Measurements from ENCODE around the gene ACTR6. TPM values are rescaled to one million over a fixed set of nuclear protein-coding genes. Genes with fewer than 3 reads are reported as not detected.

Gene ACTR6
- total RNA-seq, 1 experiment from 2014 or later = 34.9 TPM

- DNase-seq = no peak
Measured at GRCh38 chr12:100179252-100179651, 21.4 kb upstream of the ACTR6 start.

More at GRCh38 chr12:100179252-100179651, 21.4 kb upstream of the ACTR6 start:
- Histone ChIP-seq H2BK12ac (ENCODE audit: insufficient read length, low read depth, low read length) (no peak overlapping the region), H3K79me1 (ENCODE audit: insufficient read depth, low read depth, low read length, poor library complexity, severe bottlenecking) (no peaks in the 10 kb centered on the region), H2AFZ (ENCODE audit: low read length) (no peak overlapping the region), H3T11ph (ENCODE audit: low read length) (no peak overlapping the region), H4K20me1 (ENCODE audit: control insufficient read depth, insufficient read depth, insufficient read length) (no peaks in the 10 kb centered on the region), H3K23ac (ENCODE audit: insufficient read length, low read depth, low read length) (no peak overlapping the region), H3K79me2 (ENCODE audit: insufficient read depth, low read length) (no peaks in the 10 kb centered on the region), H3K9ac (ENCODE audit: extremely low read depth, insufficient read length, low read length) (no peak overlapping the region), H3K18ac (ENCODE audit: insufficient read length, low read depth, low read length) (no peak overlapping the region), H3K4me1 (ENCODE audit: insufficient read depth, low read length) (no peaks in the 10 kb centered on the region; the same call in 1 of the 2 replicates), H2AK5ac (ENCODE audit: insufficient read length, low read length) (no peak overlapping the region), H2BK5ac (ENCODE audit: insufficient read length, low read length) (no peak overlapping the region), H4K8ac (replicated peaks; ENCODE audit: insufficient read length, low read depth, low read length) (no peak overlapping the region), H2BK120ac (ENCODE audit: low read depth, low read length, poor library complexity, severe bottlenecking) (no peak overlapping the region), H3K27me3 (ENCODE audit: insufficient read depth, low read length) (no peaks in the 10 kb centered on the region), H3K14ac (ENCODE audit: insufficient read depth, low read length) (no peak overlapping the region), H2BK20ac (ENCODE audit: low read depth, low read length, poor library complexity, severe bottlenecking) (no peak overlapping the region), H3K56ac (ENCODE audit: insufficient read length, low read depth, low read length) (no peak overlapping the region), H4K91ac (ENCODE audit: insufficient read length, low read depth, low read length) (no peak overlapping the region), H3K23me2 (ENCODE audit: insufficient read length, low read depth, low read length, poor library complexity, severe bottlenecking) (no peaks in the 10 kb centered on the region), H4K5ac (ENCODE audit: insufficient read length, low read depth, low read length) (no peak overlapping the region), H2BK15ac (ENCODE audit: low read depth, low read length) (no peak overlapping the region), H3K9me3 (ENCODE audit: control insufficient read depth, low read depth, low read length) (no peaks in the 10 kb centered on the region), H3K27ac (ENCODE audit: insufficient read length, low read depth, low read length) (no peak overlapping the region), H3K4ac (ENCODE audit: low read depth, low read length) (no peak overlapping the region), H3K4me2 (ENCODE audit: insufficient read depth, insufficient read length, low read length) (no peak overlapping the region)
- no peaks in the 10 kb centered on the region for H3K9me3 Mint-ChIP-seq
- no peaks in the 10 kb centered on the region for H3K27me3 Mint-ChIP-seq (ENCODE audit: low read depth)
- H3K4me1 Mint-ChIP-seq = peaks cover 7 to 9% of the 10 kb centered on the region in 2 experiments
- no peak overlapping the region for H3K4me3 Mint-ChIP-seq
- H3K27ac Mint-ChIP-seq = no peak overlapping the region
- no CpG with 5 or more reads among the region's 2 CpGs for WGBS (ENCODE audit: extremely low coverage, insufficient read length, low lambda C conversion rate)
- TF ChIP-seq, protein P1, sequence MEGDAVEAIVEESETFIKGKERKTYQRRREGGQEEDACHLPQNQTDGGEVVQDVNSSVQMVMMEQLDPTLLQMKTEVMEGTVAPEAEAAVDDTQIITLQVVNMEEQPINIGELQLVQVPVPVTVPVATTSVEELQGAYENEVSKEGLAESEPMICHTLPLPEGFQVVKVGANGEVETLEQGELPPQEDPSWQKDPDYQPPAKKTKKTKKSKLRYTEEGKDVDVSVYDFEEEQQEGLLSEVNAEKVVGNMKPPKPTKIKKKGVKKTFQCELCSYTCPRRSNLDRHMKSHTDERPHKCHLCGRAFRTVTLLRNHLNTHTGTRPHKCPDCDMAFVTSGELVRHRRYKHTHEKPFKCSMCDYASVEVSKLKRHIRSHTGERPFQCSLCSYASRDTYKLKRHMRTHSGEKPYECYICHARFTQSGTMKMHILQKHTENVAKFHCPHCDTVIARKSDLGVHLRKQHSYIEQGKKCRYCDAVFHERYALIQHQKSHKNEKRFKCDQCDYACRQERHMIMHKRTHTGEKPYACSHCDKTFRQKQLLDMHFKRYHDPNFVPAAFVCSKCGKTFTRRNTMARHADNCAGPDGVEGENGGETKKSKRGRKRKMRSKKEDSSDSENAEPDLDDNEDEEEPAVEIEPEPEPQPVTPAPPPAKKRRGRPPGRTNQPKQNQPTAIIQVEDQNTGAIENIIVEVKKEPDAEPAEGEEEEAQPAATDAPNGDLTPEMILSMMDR (conservative IDR thresholded peaks at IDR 0.05) = no peak
- peaks cover 0 to 18% (median 10%) of the 10 kb centered on the region in 3 experiments; a peak in 3 of 7 replicates for H3K36me3 Mint-ChIP-seq (ENCODE audit: insufficient read depth in 1 of 3, low read depth in 3 of 3)
